ENCODE results near the gene BRD4. TPM values are rescaled to one million over a fixed set of nuclear protein-coding genes. Genes with fewer than 3 reads are reported as not detected.

Gene BRD4
- total and polyA plus RNA-seq, 2 donors from 2014 or later: 14.3 to 107 TPM

DNA sequence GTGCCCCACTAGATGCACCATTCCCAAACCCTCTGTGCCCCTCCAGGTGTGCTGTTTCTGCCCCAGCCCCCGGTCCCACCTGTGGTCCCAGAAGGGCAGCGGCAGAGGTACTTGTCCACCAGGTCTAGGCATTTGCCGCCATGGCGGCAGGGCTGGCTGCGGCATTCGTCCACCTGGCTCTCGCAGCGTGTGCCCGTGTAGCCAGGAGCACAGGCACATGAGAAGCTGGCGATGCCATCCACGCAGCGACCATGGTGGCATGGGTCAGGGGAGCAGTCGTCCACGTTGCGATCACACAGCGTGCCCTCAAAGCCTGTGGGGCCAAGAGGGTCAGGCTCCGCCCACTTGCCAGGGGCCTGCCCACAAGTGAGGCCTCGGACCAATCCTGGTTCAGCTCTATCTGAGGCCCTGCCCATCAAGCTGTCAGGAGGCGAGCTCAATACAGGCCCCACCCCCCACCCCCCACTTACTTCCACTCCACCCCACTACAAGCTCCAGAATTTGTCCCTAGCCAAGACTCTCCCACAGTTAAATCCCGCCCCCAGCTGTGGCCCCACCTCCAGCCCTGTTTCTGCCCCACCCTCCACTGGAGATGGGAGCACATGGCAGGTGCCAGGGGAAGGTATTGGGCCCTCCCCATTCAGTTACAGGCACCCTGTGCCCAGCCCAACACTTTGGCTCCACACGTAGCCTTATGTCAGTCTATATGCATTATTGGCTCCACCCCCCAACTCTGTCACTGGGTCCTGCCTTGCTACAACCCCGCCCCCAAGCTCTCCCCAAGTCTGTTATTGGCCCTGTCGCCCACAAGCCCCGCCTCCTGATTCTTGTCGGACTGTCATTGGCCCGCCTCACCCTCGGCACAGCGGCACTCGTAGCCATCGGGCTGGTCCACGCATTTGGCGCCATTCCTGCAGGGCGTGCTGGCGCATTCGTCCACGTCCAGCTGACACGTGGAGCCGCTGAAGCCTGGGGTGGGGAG is 145.0 kb downstream of the BRD4 start:
- Histone ChIP-seq H3K27ac (ENCODE audit: low read depth in 2 of 2, low read length in 2 of 2) (no peak overlapping the region), H3K9ac (ENCODE audit: low read length in 3 of 3) (no peak overlapping the region), H3K9me3 (ENCODE audit: control insufficient read depth in 2 of 3, insufficient read depth in 1 of 3, low read length in 3 of 3) (no peaks in the 10 kb centered on the region), H3K4me1 (ENCODE audit: control insufficient read depth in 2 of 3, insufficient read depth in 2 of 3, low read depth in 1 of 3, low read length in 3 of 3) (no peaks in the 10 kb centered on the region), H3K27me3 (ENCODE audit: control insufficient read depth, insufficient read depth, low read length) (no peaks in the 10 kb centered on the region), H3K4me3 (ENCODE audit: low read length in 3 of 3) (no peak overlapping the region), H3K36me3 (ENCODE audit: control insufficient read depth in 2 of 3, insufficient read depth in 3 of 3, low read length in 3 of 3) (peaks cover 0 to 5% (median 4%) of the 10 kb centered on the region in 3 donors)
- TF ChIP-seq, protein P1, sequence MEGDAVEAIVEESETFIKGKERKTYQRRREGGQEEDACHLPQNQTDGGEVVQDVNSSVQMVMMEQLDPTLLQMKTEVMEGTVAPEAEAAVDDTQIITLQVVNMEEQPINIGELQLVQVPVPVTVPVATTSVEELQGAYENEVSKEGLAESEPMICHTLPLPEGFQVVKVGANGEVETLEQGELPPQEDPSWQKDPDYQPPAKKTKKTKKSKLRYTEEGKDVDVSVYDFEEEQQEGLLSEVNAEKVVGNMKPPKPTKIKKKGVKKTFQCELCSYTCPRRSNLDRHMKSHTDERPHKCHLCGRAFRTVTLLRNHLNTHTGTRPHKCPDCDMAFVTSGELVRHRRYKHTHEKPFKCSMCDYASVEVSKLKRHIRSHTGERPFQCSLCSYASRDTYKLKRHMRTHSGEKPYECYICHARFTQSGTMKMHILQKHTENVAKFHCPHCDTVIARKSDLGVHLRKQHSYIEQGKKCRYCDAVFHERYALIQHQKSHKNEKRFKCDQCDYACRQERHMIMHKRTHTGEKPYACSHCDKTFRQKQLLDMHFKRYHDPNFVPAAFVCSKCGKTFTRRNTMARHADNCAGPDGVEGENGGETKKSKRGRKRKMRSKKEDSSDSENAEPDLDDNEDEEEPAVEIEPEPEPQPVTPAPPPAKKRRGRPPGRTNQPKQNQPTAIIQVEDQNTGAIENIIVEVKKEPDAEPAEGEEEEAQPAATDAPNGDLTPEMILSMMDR (IDR thresholded peaks at IDR 0.05; ENCODE audit: borderline replicate concordance, extremely low read depth, insufficient read depth): no peak
- intact Hi-C loops (cut with DNase I): no loop called here
- FAIRE-seq: no peak
- DNase-seq: no peak

Other genes starting within 250 kb of the BRD4 start
- gene SYDE1, start 225.1 kb downstream of the BRD4 start, total RNA-seq: 26.9 TPM
- 13.9 TPM for gene SYDE1, start 225.1 kb downstream of the BRD4 start, polyA plus RNA-seq (ENCODE audit: insufficient read depth, low read depth, low replicate concordance)
- 92.3 TPM for gene NOTCH3, start 131.5 kb downstream of the BRD4 start, total RNA-seq
- 15.1 TPM for gene NOTCH3, start 131.5 kb downstream of the BRD4 start, polyA plus RNA-seq (ENCODE audit: insufficient read depth, low read depth, low replicate concordance)
- 2.0 TPM for gene EPHX3, start 100.1 kb downstream of the BRD4 start, total RNA-seq
- 3.5 TPM for gene EPHX3, start 100.1 kb downstream of the BRD4 start, polyA plus RNA-seq (ENCODE audit: insufficient read depth, low read depth, low replicate concordance)
- 60.2 TPM for gene AKAP8, start 47.2 kb upstream of the BRD4 start, total RNA-seq
- gene AKAP8, start 47.2 kb upstream of the BRD4 start, polyA plus RNA-seq (ENCODE audit: insufficient read depth, low read depth, low replicate concordance): 11.5 TPM
- 122 TPM for gene AKAP8L, start 86.4 kb upstream of the BRD4 start, total RNA-seq
- gene AKAP8L, start 86.4 kb upstream of the BRD4 start, polyA plus RNA-seq (ENCODE audit: insufficient read depth, low read depth, low replicate concordance): 44.3 TPM
- 37.1 TPM for gene WIZ, start 117.4 kb upstream of the BRD4 start, total RNA-seq
- gene WIZ, start 117.4 kb upstream of the BRD4 start, polyA plus RNA-seq (ENCODE audit: insufficient read depth, low read depth, low replicate concordance): 15.4 TPM
- 12.1 TPM for gene RASAL3, start 132.0 kb upstream of the BRD4 start, total RNA-seq
- gene RASAL3, start 132.0 kb upstream of the BRD4 start, polyA plus RNA-seq (ENCODE audit: insufficient read depth, low read depth, low replicate concordance): 1.5 TPM
- gene PGLYRP2, start 147.0 kb upstream of the BRD4 start, total RNA-seq: not detected
- gene PGLYRP2, start 147.0 kb upstream of the BRD4 start, polyA plus RNA-seq (ENCODE audit: insufficient read depth, low read depth, low replicate concordance): not detected
- gene CYP4F22, start 176.0 kb upstream of the BRD4 start, total RNA-seq: 0.09 TPM
- not detected for gene CYP4F22, start 176.0 kb upstream of the BRD4 start, polyA plus RNA-seq (ENCODE audit: insufficient read depth, low read depth, low replicate concordance)

Measured in kidney (tissue), 14 donors.